Activated CD8-positive, alpha-beta T cell treated with anti-CD3 and anti-CD28 coated beads for 36 hours (primary cell): Measurements from ENCODE around the gene PDE4C. TPM values are rescaled to one million over a fixed set of nuclear protein-coding genes. Genes with fewer than 3 reads are reported as not detected.
A peak's percentile ranks its signal among the peaks of the same experiment; 100 is the strongest.

ENCODE experiments used
- ATAC-seq: fragments of 200-7000 bp; cut with Tn5 transposase; one replicate; pipeline ENCODE4 v1.10.0; 2021; ENCODE audit warnings: mild to moderate bottlenecking, moderate library complexity
- CTCF ChIA-PET: fragments of 350-600 bp; sonication (Branson Sonifier 250); formaldehyde crosslinking; loops from one replicate; lab custom pipeline; 2021; ENCODE audit warnings: antibody characterized with exemption; lab: Charles Lee
- POLR2A ChIA-PET: fragments of 350-600 bp; sonication (Branson Sonifier 250); formaldehyde crosslinking; loops from one replicate; lab custom pipeline; 2021; ENCODE audit warnings: antibody characterized with exemption; lab: Charles Lee
- DNase-seq: peaks from one replicate; pipeline ENCODE4 v3.0.0-alpha.2; 2020
- H3K27ac Mint-ChIP-seq: one replicate; pipeline ENCODE4 v1.8.0; 2021; ENCODE audit warnings: mild to moderate bottlenecking, mixed read lengths
- H3K27me3 Mint-ChIP-seq: one replicate; pipeline ENCODE4 v1.8.0; 2021; ENCODE audit warnings: mixed read lengths
- H3K36me3 Mint-ChIP-seq: one replicate; pipeline ENCODE4 v1.8.0; 2021; ENCODE audit warnings: low read depth, mixed read lengths
- H3K4me1 Mint-ChIP-seq: one replicate; pipeline ENCODE4 v1.8.0; 2021; ENCODE audit warnings: low read depth, mixed read lengths
- H3K4me3 Mint-ChIP-seq: one replicate; pipeline ENCODE4 v1.8.0; 2021; ENCODE audit warnings: mild to moderate bottlenecking, moderate library complexity, mixed read lengths
- H3K9me3 Mint-ChIP-seq: one replicate; pipeline ENCODE4 v1.8.0; 2021; ENCODE audit warnings: mixed read lengths
- intact Hi-C: fragments of 100-400 bp; cut with micrococcal nuclease; formaldehyde crosslinking; loops from one replicate; pipeline ENCODE4 v1.10.0; 2022
- total RNA-seq, 2 experiments: library from RNA; stranded (reverse); gene quantifications; one replicate each; pipeline ENCODE4 v1.2.3, GENCODE V29; 2021
- TF ChIP-seq, protein P1 (sequence below): fragments of 200-600 bp; IDR thresholded peaks from one replicate; pipeline ENCODE4 v1.8.0; 2022; ENCODE audit warnings: antibody characterized with exemption, mild to moderate bottlenecking

The PDE4C gene
- total RNA-seq, 2 experiments from 2014 or later, result 0.38 TPM; not detected in 1

DNA sequence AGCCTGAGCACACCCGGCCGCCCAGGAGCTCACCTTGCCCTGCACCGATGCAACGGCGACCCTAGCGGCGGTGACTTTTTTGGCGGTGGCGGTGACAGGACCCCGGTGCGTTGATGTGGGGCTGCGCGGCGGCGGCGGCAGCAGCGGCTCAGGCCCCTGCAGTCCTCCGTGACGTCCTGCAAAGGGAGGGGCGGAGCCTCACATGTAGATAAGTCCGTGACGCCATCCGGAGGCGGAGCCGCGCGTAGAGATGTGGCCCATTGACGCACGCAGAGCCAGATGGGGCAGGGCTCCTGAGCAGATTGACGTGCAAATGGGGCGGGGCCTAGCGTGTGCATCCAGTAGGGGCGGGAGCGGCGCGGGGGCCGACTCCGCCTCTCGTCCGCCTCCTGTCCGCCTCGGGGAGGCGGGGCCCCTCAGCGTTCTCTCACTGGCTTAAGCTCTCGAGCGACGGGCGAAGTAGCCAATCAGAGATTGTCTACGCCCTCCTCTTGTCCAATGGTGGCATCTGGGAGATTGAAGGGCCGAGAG, 22.3 kb downstream of the PDE4C start, which contains the start of gene RAB3A:
TSS of gene RAB3A (minus strand) at position 180 of the 531 bp plus-strand sequence. CDS start 1,302 bp downstream, outside the sequence.
- H3K4me3 Mint-ChIP-seq, result peak within 1 kb of the TSS; percentile 98
- ATAC-seq (peak; percentile 93), DNase-seq (peak; percentile 100)
- peaks cover 6% of the 10 kb centered on the region for H3K27me3 Mint-ChIP-seq
- H3K4me1 Mint-ChIP-seq, result peaks cover 21% of the 10 kb centered on the region
- H3K9me3 Mint-ChIP-seq, result no peaks in the 10 kb centered on the region
- H3K27ac Mint-ChIP-seq, result peak within 1 kb of the TSS; percentile 89
- intact Hi-C loops, result loop anchor here (2.0 kb wide), 1 partner anchor 125 kb away; no protein-coding TSS in a partner anchor
- ChIA-PET CTCF (interaction anchor here (1.0 to 11.3 kb wide), 11 partner anchors 9 to 207 kb away, joined by 3 to 185 read pairs (median 6); partner anchors contain the start of gene MPV17L2), POLR2A (interaction anchor here (0.5 to 3.3 kb wide), 9 partner anchors 11 to 802 kb away, joined by 3 to 25 read pairs (median 3); partner anchors contain the start of genes JUND and MPV17L2)
- TF ChIP-seq, protein P1, sequence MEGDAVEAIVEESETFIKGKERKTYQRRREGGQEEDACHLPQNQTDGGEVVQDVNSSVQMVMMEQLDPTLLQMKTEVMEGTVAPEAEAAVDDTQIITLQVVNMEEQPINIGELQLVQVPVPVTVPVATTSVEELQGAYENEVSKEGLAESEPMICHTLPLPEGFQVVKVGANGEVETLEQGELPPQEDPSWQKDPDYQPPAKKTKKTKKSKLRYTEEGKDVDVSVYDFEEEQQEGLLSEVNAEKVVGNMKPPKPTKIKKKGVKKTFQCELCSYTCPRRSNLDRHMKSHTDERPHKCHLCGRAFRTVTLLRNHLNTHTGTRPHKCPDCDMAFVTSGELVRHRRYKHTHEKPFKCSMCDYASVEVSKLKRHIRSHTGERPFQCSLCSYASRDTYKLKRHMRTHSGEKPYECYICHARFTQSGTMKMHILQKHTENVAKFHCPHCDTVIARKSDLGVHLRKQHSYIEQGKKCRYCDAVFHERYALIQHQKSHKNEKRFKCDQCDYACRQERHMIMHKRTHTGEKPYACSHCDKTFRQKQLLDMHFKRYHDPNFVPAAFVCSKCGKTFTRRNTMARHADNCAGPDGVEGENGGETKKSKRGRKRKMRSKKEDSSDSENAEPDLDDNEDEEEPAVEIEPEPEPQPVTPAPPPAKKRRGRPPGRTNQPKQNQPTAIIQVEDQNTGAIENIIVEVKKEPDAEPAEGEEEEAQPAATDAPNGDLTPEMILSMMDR, result no peak
- H3K36me3 Mint-ChIP-seq, result peaks cover 13% of the 10 kb centered on the region

DNA sequence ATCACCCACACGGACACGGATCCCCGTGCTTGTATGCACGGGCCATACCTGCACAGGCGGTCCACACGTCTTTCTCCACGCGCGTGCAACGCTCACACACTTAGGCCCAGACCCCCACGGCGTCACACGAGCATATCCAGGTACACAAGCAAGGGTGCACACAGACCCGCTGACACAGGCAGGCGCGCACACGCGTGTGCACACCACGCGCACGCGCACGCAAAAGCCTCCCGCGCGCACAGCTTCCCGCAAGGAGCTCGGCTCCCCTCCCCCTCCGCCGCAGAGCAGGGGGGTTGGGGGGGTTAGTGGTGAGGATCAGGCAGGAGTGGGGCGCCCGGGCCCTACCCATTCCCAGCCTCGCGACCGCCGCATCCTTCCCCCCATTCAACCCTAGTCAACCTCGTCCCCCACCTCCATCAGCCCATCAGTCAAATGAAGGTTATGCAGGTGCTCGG, 22.8 kb downstream of the PDE4C start:
- Mint-ChIP-seq H3K4me1 (peaks cover 21% of the 10 kb centered on the region), H3K27ac (peak overlapping the region; percentile 84), H3K27me3 (peaks cover 2% of the 10 kb centered on the region), H3K4me3 (peak overlapping the region; percentile 98), H3K36me3 (peaks cover 17% of the 10 kb centered on the region), H3K9me3 (no peaks in the 10 kb centered on the region)
- DNase-seq, result no peak
- intact Hi-C loops, result no loop called here
- TF ChIP-seq, protein P1, result no peak
- no peak for ATAC-seq
- ChIA-PET CTCF (interaction anchor here (1.0 to 11.3 kb wide), 8 partner anchors 9 to 208 kb away, joined by 3 to 185 read pairs (median 4); partner anchors contain the start of gene MPV17L2), POLR2A (interaction anchor here (1.0 to 3.3 kb wide), 6 partner anchors 10 to 77 kb away, joined by 3 to 25 read pairs (median 4); partner anchors contain the start of genes JUND and MPV17L2)

DNA sequence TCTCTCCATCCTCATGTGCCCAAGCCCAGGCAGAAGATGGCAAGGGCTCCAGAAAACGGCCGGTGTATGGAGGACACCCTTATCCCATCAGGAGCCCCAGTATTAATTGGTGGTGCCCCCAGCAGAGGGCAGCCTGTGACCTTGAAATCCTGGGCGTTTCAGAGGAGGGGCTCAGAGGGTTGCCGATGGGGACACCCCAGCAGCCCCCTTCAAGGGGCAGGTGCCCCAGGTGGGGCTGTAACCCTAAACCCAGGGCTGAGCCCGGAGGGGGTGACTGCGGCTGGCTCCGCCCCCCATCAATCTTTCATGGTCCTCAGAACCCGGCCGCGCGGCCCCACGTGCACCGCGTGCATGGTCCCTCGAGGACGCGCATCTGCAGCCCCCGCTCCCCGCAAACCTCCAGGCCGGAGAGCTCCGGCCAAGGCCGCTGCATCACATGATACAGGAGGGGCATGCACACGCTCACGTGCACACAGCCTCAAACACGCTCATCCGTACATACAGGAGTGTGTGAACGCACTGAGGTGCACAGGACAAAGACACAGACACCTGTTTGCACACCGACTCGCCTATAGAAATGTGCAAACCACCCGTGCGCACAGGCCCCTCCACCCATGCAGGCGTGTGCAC, 23.3 kb downstream of the PDE4C start:
- Mint-ChIP-seq H3K4me3 (peak overlapping the region; percentile 98), H3K27ac (peak overlapping the region; percentile 84), H3K4me1 (peaks cover 21% of the 10 kb centered on the region), H3K9me3 (no peaks in the 10 kb centered on the region), H3K27me3 (peaks cover 1% of the 10 kb centered on the region), H3K36me3 (peaks cover 21% of the 10 kb centered on the region)
- DNase-seq (peak; percentile 45), ATAC-seq (no peak)
- ChIA-PET POLR2A (interaction anchor here (1.0 to 3.3 kb wide), 6 partner anchors 10 to 77 kb away, joined by 3 to 25 read pairs (median 4); partner anchors contain the start of genes JUND and MPV17L2), CTCF (interaction anchor here (1.2 to 11.3 kb wide), 5 partner anchors 10 to 208 kb away, joined by 3 to 185 read pairs (median 6); partner anchors contain the start of gene MPV17L2)
- intact Hi-C loops, result no loop called here
- TF ChIP-seq, protein P1, result peak; percentile 32

DNA sequence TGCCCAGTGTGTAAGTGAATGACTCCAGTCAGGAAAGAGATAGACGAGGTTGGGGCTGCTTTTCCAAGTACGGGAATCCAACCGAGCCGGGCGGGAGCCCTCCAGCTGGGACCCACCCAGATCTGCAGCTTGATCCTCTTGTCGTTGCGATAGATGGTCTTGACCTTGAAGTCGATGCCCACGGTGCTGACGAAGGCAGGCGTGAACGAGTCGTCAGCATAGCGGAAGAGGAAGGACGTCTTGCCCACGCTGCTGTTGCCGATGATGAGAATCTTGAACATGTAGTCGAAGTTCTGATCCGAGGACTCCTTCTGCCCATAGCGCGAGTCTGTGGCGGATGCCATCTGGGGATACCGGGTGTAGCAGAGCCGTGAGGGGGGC, 23.9 kb downstream of the PDE4C start:
- peaks cover 1% of the 10 kb centered on the region for H3K27me3 Mint-ChIP-seq
- peak overlapping the region; percentile 98 for H3K4me3 Mint-ChIP-seq
- CTCF ChIA-PET, result interaction anchor here (0.6 to 11.3 kb wide), 4 partner anchors 10 to 51 kb away, joined by 3 to 185 read pairs (median 4); partner anchors contain the start of gene MPV17L2
- H3K36me3 Mint-ChIP-seq, result peaks cover 22% of the 10 kb centered on the region
- DNase-seq (no peak), ATAC-seq (no peak)
- no peaks in the 10 kb centered on the region for H3K9me3 Mint-ChIP-seq
- POLR2A ChIA-PET, result interaction anchor here (3.2 kb wide), 1 partner anchor 78 kb away, joined by 20 read pairs; the partner anchor contains the start of gene JUND
- H3K4me1 Mint-ChIP-seq, result peaks cover 21% of the 10 kb centered on the region
- no peak overlapping the region for H3K27ac Mint-ChIP-seq
- intact Hi-C loops, result no loop called here
- TF ChIP-seq, protein P1, result no peak
